ENCODE measurements around the gene EHD1.

EHD1 gene

GRCh38 chr11:64843686-64844329 is 34.6 kb downstream of the EHD1 start:
- Histone ChIP-seq H2BK5ac (ENCODE audit: low read depth, low read length, poor library complexity) (peak overlapping the region; percentile 99), H3K36me3 (ENCODE audit: control insufficient read depth in 1 of 2, insufficient read depth in 2 of 2, low read length in 2 of 2) (peaks cover 21% of the 10 kb centered on the region in 2 experiments), H2BK12ac (ENCODE audit: low read length) (peak overlapping the region; percentile 95), H3K27me3 (ENCODE audit: insufficient read depth, low read length) (no peaks in the 10 kb centered on the region), H3K79me2 (ENCODE audit: control insufficient read depth, insufficient read depth, low read length, poor library complexity) (peaks cover 21% of the 10 kb centered on the region), H3K9me3 (ENCODE audit: insufficient read depth, low read depth, low read length) (peaks cover 6% of the 10 kb centered on the region), H2AK5ac (ENCODE audit: low read length) (peak overlapping the region; percentile 87), H3K18ac (ENCODE audit: low read length) (peak overlapping the region; percentile 94), H3K23ac (ENCODE audit: low read length) (no peak overlapping the region), H3K4me2 (ENCODE audit: low read length) (peak overlapping the region; percentile 70), H3K4ac (ENCODE audit: low read depth, low read length) (peak overlapping the region; percentile 95), H3K27ac (ENCODE audit: low read depth, low read length) (peak overlapping the region; percentile 98), H4K12ac (ENCODE audit: low read depth, low read length) (peak overlapping the region; percentile 84), H2AFZ (ENCODE audit: insufficient read depth, low read length, poor library complexity) (peak overlapping the region; percentile 77), H2BK120ac (ENCODE audit: insufficient read depth, low read length, poor library complexity) (peak overlapping the region; percentile 98), H3K79me1 (ENCODE audit: low read length) (peaks cover 38% of the 10 kb centered on the region), H3K4me1 (ENCODE audit: control insufficient read depth in 1 of 2, insufficient read depth in 2 of 2, low read length in 2 of 2) (peaks cover 18 to 28% of the 10 kb centered on the region in 2 experiments), H4K91ac (ENCODE audit: low read depth, low read length) (peak overlapping the region; percentile 88), H3K14ac (ENCODE audit: low read length) (peak overlapping the region; percentile 98), H3K4me3 (ENCODE audit: low read depth, low read length) (peak overlapping the region; percentile 85), H4K8ac (ENCODE audit: low read depth, low read length) (peak overlapping the region; percentile 98), H3K9ac (ENCODE audit: low read length) (peak overlapping the region; percentile 53)
- DNase-seq = peak in 1 of 2 donors; percentile 25
- no CpG with 5 or more reads among the region's 27 CpGs for whole genome bisulfite sequencing (ENCODE audit: extremely low coverage, insufficient coverage, insufficient read length)

GRCh38 chr11:64842851-64843685 is 35.4 kb downstream of the EHD1 start:
- Histone ChIP-seq H4K8ac (ENCODE audit: low read depth, low read length) (peak overlapping the region; percentile 98), H3K23ac (ENCODE audit: low read length) (no peak overlapping the region), H2BK120ac (ENCODE audit: insufficient read depth, low read length, poor library complexity) (peak overlapping the region; percentile 98), H3K4me2 (ENCODE audit: low read length) (peak overlapping the region; percentile 70), H3K79me1 (ENCODE audit: low read length) (peaks cover 38% of the 10 kb centered on the region), H3K9me3 (ENCODE audit: insufficient read depth, low read depth, low read length) (peaks cover 6% of the 10 kb centered on the region), H3K36me3 (ENCODE audit: control insufficient read depth in 1 of 2, insufficient read depth in 2 of 2, low read length in 2 of 2) (peaks cover 28% of the 10 kb centered on the region in 2 experiments), H2BK12ac (ENCODE audit: low read length) (peak overlapping the region; percentile 95), H3K27ac (ENCODE audit: low read depth, low read length) (peak overlapping the region; percentile 98), H2AK5ac (ENCODE audit: low read length) (peak overlapping the region; percentile 97), H2BK5ac (ENCODE audit: low read depth, low read length, poor library complexity) (peak overlapping the region; percentile 99), H2AFZ (ENCODE audit: insufficient read depth, low read length, poor library complexity) (peak overlapping the region; percentile 53), H3K9ac (ENCODE audit: low read length) (peak overlapping the region; percentile 22), H3K27me3 (ENCODE audit: insufficient read depth, low read length) (no peaks in the 10 kb centered on the region), H4K12ac (ENCODE audit: low read depth, low read length) (peak overlapping the region; percentile 88), H3K4me1 (ENCODE audit: control insufficient read depth in 1 of 2, insufficient read depth in 2 of 2, low read length in 2 of 2) (peaks cover 18 to 28% of the 10 kb centered on the region in 2 experiments), H3K18ac (ENCODE audit: low read length) (peak overlapping the region; percentile 98), H3K14ac (ENCODE audit: low read length) (peak overlapping the region; percentile 98), H3K4me3 (ENCODE audit: low read depth, low read length) (peak overlapping the region; percentile 85), H4K91ac (ENCODE audit: low read depth, low read length) (peak overlapping the region; percentile 88), H3K4ac (ENCODE audit: low read depth, low read length) (peak overlapping the region; percentile 96), H3K79me2 (ENCODE audit: control insufficient read depth, insufficient read depth, low read length, poor library complexity) (peaks cover 21% of the 10 kb centered on the region)
- no CpG with 5 or more reads among the region's 19 CpGs for WGBS (ENCODE audit: extremely low coverage, insufficient coverage, insufficient read length)
- peak; percentile 90 to 94 for DNase-seq

- Histone ChIP-seq H3K79me2 (ENCODE audit: control insufficient read depth, insufficient read depth, low read length, poor library complexity) (peaks cover 21% of the 10 kb centered on the region), H2AK5ac (ENCODE audit: low read length) (peak overlapping the region; percentile 97), H3K79me1 (ENCODE audit: low read length) (peaks cover 38% of the 10 kb centered on the region), H3K4ac (ENCODE audit: low read depth, low read length) (peak overlapping the region; percentile 96), H3K4me1 (ENCODE audit: control insufficient read depth in 1 of 2, insufficient read depth in 2 of 2, low read length in 2 of 2) (peaks cover 18 to 28% of the 10 kb centered on the region in 2 experiments), H3K4me3 (ENCODE audit: low read depth, low read length) (no peak overlapping the region), H2BK120ac (ENCODE audit: insufficient read depth, low read length, poor library complexity) (peak overlapping the region; percentile 98), H3K14ac (ENCODE audit: low read length) (peak overlapping the region; percentile 98), H3K18ac (ENCODE audit: low read length) (peak overlapping the region; percentile 98), H3K23ac (ENCODE audit: low read length) (no peak overlapping the region), H2AFZ (ENCODE audit: insufficient read depth, low read length, poor library complexity) (peak overlapping the region; percentile 53), H4K91ac (ENCODE audit: low read depth, low read length) (peak overlapping the region; percentile 88), H4K12ac (ENCODE audit: low read depth, low read length) (peak overlapping the region; percentile 88), H3K27ac (ENCODE audit: low read depth, low read length) (peak overlapping the region; percentile 98), H3K4me2 (ENCODE audit: low read length) (peak overlapping the region; percentile 70), H2BK5ac (ENCODE audit: low read depth, low read length, poor library complexity) (peak overlapping the region; percentile 99), H3K9me3 (ENCODE audit: insufficient read depth, low read depth, low read length) (peaks cover 6% of the 10 kb centered on the region), H4K8ac (ENCODE audit: low read depth, low read length) (peak overlapping the region; percentile 98), H3K9ac (ENCODE audit: low read length) (no peak overlapping the region), H2BK12ac (ENCODE audit: low read length) (peak overlapping the region; percentile 86), H3K36me3 (ENCODE audit: control insufficient read depth in 1 of 2, insufficient read depth in 2 of 2, low read length in 2 of 2) (peaks cover 34 to 35% of the 10 kb centered on the region in 2 experiments), H3K27me3 (ENCODE audit: insufficient read depth, low read length) (no peaks in the 10 kb centered on the region)
- no CpG with 5 or more reads among the region's 6 CpGs for WGBS (ENCODE audit: extremely low coverage, insufficient coverage, insufficient read length)
- DNase-seq = peak; percentile 93
Observed at GRCh38 chr11:64842366-64842759, 36.1 kb downstream of the EHD1 start.

GRCh38 chr11:64841592-64842365 is 36.6 kb downstream of the EHD1 start:
- H2AK5ac ChIP-seq (ENCODE audit: low read length) = peak overlapping the region; percentile 97
- H2AFZ ChIP-seq (ENCODE audit: insufficient read depth, low read length, poor library complexity) = peak overlapping the region; percentile 53
- peak overlapping the region; percentile 96 for H3K4ac ChIP-seq (ENCODE audit: low read depth, low read length)
- peaks cover 21% of the 10 kb centered on the region for H3K79me2 ChIP-seq (ENCODE audit: control insufficient read depth, insufficient read depth, low read length, poor library complexity)
- peak overlapping the region; percentile 98 for H2BK120ac ChIP-seq (ENCODE audit: insufficient read depth, low read length, poor library complexity)
- no peak overlapping the region for H3K23ac ChIP-seq (ENCODE audit: low read length)
- peaks cover 18 to 28% of the 10 kb centered on the region in 2 experiments for H3K4me1 ChIP-seq (ENCODE audit: control insufficient read depth in 1 of 2, insufficient read depth in 2 of 2, low read length in 2 of 2)
- peaks cover 40% of the 10 kb centered on the region in 2 experiments for H3K36me3 ChIP-seq (ENCODE audit: control insufficient read depth in 1 of 2, insufficient read depth in 2 of 2, low read length in 2 of 2)
- WGBS (ENCODE audit: extremely low coverage, insufficient coverage, insufficient read length) = no CpG with 5 or more reads among the region's 15 CpGs
- no peak overlapping the region for H3K4me3 ChIP-seq (ENCODE audit: low read depth, low read length)
- peak overlapping the region; percentile 86 for H2BK12ac ChIP-seq (ENCODE audit: low read length)
- peak overlapping the region; percentile 98 for H3K27ac ChIP-seq (ENCODE audit: low read depth, low read length)
- peak overlapping the region; percentile 88 for H4K12ac ChIP-seq (ENCODE audit: low read depth, low read length)
- DNase-seq = peak; percentile 70 to 72
- H3K4me2 ChIP-seq (ENCODE audit: low read length) = peak overlapping the region; percentile 70
- H3K27me3 ChIP-seq (ENCODE audit: insufficient read depth, low read length) = no peaks in the 10 kb centered on the region
- H3K14ac ChIP-seq (ENCODE audit: low read length) = peak overlapping the region; percentile 98
- H3K18ac ChIP-seq (ENCODE audit: low read length) = peak overlapping the region; percentile 98
- peaks cover 36% of the 10 kb centered on the region for H3K79me1 ChIP-seq (ENCODE audit: low read length)
- peak overlapping the region; percentile 99 for H2BK5ac ChIP-seq (ENCODE audit: low read depth, low read length, poor library complexity)
- H3K9ac ChIP-seq (ENCODE audit: low read length) = peak overlapping the region; percentile 39
- peak overlapping the region; percentile 98 for H4K8ac ChIP-seq (ENCODE audit: low read depth, low read length)
- H4K91ac ChIP-seq (ENCODE audit: low read depth, low read length) = peak overlapping the region; percentile 88
- H3K9me3 ChIP-seq (ENCODE audit: insufficient read depth, low read depth, low read length) = peaks cover 6% of the 10 kb centered on the region
